Subcutaneous abdominal adipose tissue (tissue), 5 donors: ENCODE data around the gene MAP4K4.
"Not testable (repeated sequence)": the region's sequence is repeated elsewhere in the genome, so short reads cannot be mapped to it uniquely, and the experiment has no call there.

Experiments
- H3K27ac ChIP-seq: one replicate; pipeline ENCODE4 v1.7.0; 2013; ENCODE audit warnings: low read depth, mild to moderate bottlenecking, inconsistent platforms, low read length, moderate library complexity
- H3K27me3 ChIP-seq, 5 donors: one replicate each; pipeline ENCODE4 v1.7.0; 2013; ENCODE audit warnings: low read length in 5 of 5, inconsistent platforms in 1 of 5; ENCODE audit not compliant: control insufficient read depth in 5 of 5, insufficient read depth in 4 of 5
- H3K36me3 ChIP-seq, 5 donors: one replicate each; pipeline ENCODE4 v1.7.0; 2013; ENCODE audit warnings: low read length in 5 of 5; ENCODE audit not compliant: control insufficient read depth in 5 of 5, insufficient read depth in 5 of 5
- H3K4me1 ChIP-seq, 5 donors: one replicate each; pipeline ENCODE4 v1.7.0; 2013; ENCODE audit warnings: low read length in 5 of 5, mild to moderate bottlenecking in 3 of 5, moderate library complexity in 1 of 5; ENCODE audit not compliant: control insufficient read depth in 5 of 5, insufficient read depth in 5 of 5
- H3K4me3 ChIP-seq, 5 donors: one replicate each; pipeline ENCODE4 v1.7.0; 2013; ENCODE audit warnings: low read length in 5 of 5, low read depth in 1 of 5
- H3K9ac ChIP-seq, 5 donors: one replicate each; pipeline ENCODE4 v1.7.0; 2013; ENCODE audit warnings: low read length in 5 of 5, mild to moderate bottlenecking in 4 of 5, moderate library complexity in 3 of 5
- H3K9me3 ChIP-seq, 5 donors: one replicate each; pipeline ENCODE4 v1.7.0; 2013; ENCODE audit warnings: low read length in 5 of 5; ENCODE audit not compliant: control insufficient read depth in 5 of 5
- donor health status: healthy.
- donor health status: healthy.
- donor health status: healthy.
- donor health status: healthy.
- donor health status: healthy.

Gene MAP4K4

GRCh38 chr2:101762451-101763171, 65.1 kb downstream of the MAP4K4 start:
- H3K36me3 ChIP-seq, result no peaks in the 10 kb centered on the region
- peaks cover 5 to 68% (median 56%) of the 10 kb centered on the region in 5 donors for H3K4me1 ChIP-seq
- H3K9ac ChIP-seq, result peak overlapping the region in 1 of 5 donors; percentile 19
- no peaks in the 10 kb centered on the region for H3K9me3 ChIP-seq
- no peak overlapping the region for H3K4me3 ChIP-seq
- peak overlapping the region; percentile 47 for H3K27ac ChIP-seq
- no peaks in the 10 kb centered on the region for H3K27me3 ChIP-seq

GRCh38 chr2:101763496-101764333, 66.2 kb downstream of the MAP4K4 start:
- H3K9ac ChIP-seq, result no peak overlapping the region
- no peaks in the 10 kb centered on the region for H3K9me3 ChIP-seq
- peaks cover 5 to 72% (median 63%) of the 10 kb centered on the region in 5 donors for H3K4me1 ChIP-seq
- H3K4me3 ChIP-seq, result no peak overlapping the region
- no peaks in the 10 kb centered on the region for H3K36me3 ChIP-seq
- H3K27me3 ChIP-seq, result no peaks in the 10 kb centered on the region
- H3K27ac ChIP-seq, result peak overlapping the region; percentile 33

- Histone ChIP-seq H3K4me3 (no peak overlapping the region), H3K27ac (peak overlapping the region; percentile 84), H3K9ac (peak overlapping the region in 1 of 5 donors; percentile 28), H3K4me1 (peaks cover 5 to 92% (median 63%) of the 10 kb centered on the region in 5 donors), H3K36me3 (no peaks in the 10 kb centered on the region), H3K9me3 (no peaks in the 10 kb centered on the region), H3K27me3 (no peaks in the 10 kb centered on the region)
These were observed 68.8 kb downstream of the MAP4K4 start for GRCh38 chr2:101766337-101766736.

- no peaks in the 10 kb centered on the region for H3K36me3 ChIP-seq
- no peaks in the 10 kb centered on the region for H3K9me3 ChIP-seq
- peaks cover 5 to 94% (median 62%) of the 10 kb centered on the region in 5 donors for H3K4me1 ChIP-seq
- no peaks in the 10 kb centered on the region for H3K27me3 ChIP-seq
- peak overlapping the region in 1 of 5 donors; percentile 19 for H3K4me3 ChIP-seq
- peak overlapping the region in 2 of 5 donors; percentile 26 to 28 for H3K9ac ChIP-seq
- peak overlapping the region; percentile 84 for H3K27ac ChIP-seq
These were observed 69.6 kb downstream of the MAP4K4 start for GRCh38 chr2:101766871-101767739.

GRCh38 chr2:101768556-101769220, 71.2 kb downstream of the MAP4K4 start:
- Histone ChIP-seq H3K27me3 (no peaks in the 10 kb centered on the region), H3K4me1 (peaks cover 2 to 91% (median 54%) of the 10 kb centered on the region in 5 donors), H3K36me3 (no peaks in the 10 kb centered on the region), H3K27ac (peak overlapping the region; percentile 34), H3K9me3 (no peaks in the 10 kb centered on the region), H3K4me3 (no peak overlapping the region), H3K9ac (no peak overlapping the region)

- not testable (repeated sequence) for H3K9me3 ChIP-seq, H3K9ac ChIP-seq, H3K36me3 ChIP-seq, H3K27ac ChIP-seq, H3K27me3 ChIP-seq, H3K4me3 ChIP-seq
- peaks cover 0 to 86% (median 43%) of the 10 kb centered on the region in 5 donors for H3K4me1 ChIP-seq
These were observed 72.2 kb downstream of the MAP4K4 start for GRCh38 chr2:101769726-101770125.

GRCh38 chr2:101770726-101771125, 73.2 kb downstream of the MAP4K4 start:
- Histone ChIP-seq H3K4me1 (peaks cover 1 to 88% (median 36%) of the 10 kb centered on the region in 5 donors), H3K27ac (no peak overlapping the region)

GRCh38 chr2:101771227-101771902, 73.9 kb downstream of the MAP4K4 start:
- no peak overlapping the region for H3K9ac ChIP-seq
- H3K27ac ChIP-seq, result no peak overlapping the region
- H3K36me3 ChIP-seq, result no peaks in the 10 kb centered on the region
- H3K4me3 ChIP-seq, result no peak overlapping the region
- no peaks in the 10 kb centered on the region for H3K27me3 ChIP-seq
- no peaks in the 10 kb centered on the region for H3K9me3 ChIP-seq
- peaks cover 2 to 83% (median 30%) of the 10 kb centered on the region in 5 donors for H3K4me1 ChIP-seq

More at GRCh38 chr2:101770726-101771125, 73.2 kb downstream of the MAP4K4 start:
- H3K27me3 ChIP-seq, result no peaks in the 10 kb centered on the region
- H3K9ac ChIP-seq, result no peak overlapping the region
- H3K36me3 ChIP-seq, result no peaks in the 10 kb centered on the region
- no peak overlapping the region for H3K4me3 ChIP-seq
- no peaks in the 10 kb centered on the region for H3K9me3 ChIP-seq

- Histone ChIP-seq H3K9me3 (no peaks in the 10 kb centered on the region), H3K27ac (no peak overlapping the region), H3K27me3 (no peaks in the 10 kb centered on the region), H3K9ac (no peak overlapping the region), H3K4me3 (no peak overlapping the region), H3K36me3 (no peaks in the 10 kb centered on the region), H3K4me1 (peaks cover 2 to 79% (median 25%) of the 10 kb centered on the region in 5 donors)
These were observed 74.4 kb downstream of the MAP4K4 start for GRCh38 chr2:101771910-101772321.
